ENCODE measurements around the gene HAUS7.

DNA sequence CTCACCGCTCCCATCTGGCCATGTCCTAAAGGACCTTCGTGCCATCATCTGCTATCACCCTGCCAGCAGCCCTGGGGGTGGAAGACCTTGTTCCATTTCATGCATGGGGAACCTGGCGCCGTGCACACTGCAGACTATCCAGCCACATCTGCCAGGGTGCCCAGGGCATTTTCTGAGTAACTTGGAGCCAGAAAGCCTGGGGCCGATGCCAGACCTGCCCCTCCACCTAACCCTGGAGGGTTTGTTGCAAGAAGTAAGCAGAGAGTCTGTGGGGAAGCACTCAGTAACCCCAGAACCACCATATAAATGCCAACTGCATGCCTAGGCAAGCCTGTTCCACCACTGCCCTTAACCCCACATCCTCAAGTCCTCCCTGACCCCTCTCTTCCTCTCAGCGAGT lies 7.3 kb downstream of the HAUS7 start:
- TF ChIP-seq, protein P1, sequence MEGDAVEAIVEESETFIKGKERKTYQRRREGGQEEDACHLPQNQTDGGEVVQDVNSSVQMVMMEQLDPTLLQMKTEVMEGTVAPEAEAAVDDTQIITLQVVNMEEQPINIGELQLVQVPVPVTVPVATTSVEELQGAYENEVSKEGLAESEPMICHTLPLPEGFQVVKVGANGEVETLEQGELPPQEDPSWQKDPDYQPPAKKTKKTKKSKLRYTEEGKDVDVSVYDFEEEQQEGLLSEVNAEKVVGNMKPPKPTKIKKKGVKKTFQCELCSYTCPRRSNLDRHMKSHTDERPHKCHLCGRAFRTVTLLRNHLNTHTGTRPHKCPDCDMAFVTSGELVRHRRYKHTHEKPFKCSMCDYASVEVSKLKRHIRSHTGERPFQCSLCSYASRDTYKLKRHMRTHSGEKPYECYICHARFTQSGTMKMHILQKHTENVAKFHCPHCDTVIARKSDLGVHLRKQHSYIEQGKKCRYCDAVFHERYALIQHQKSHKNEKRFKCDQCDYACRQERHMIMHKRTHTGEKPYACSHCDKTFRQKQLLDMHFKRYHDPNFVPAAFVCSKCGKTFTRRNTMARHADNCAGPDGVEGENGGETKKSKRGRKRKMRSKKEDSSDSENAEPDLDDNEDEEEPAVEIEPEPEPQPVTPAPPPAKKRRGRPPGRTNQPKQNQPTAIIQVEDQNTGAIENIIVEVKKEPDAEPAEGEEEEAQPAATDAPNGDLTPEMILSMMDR (IDR thresholded peaks at IDR 0.05; ENCODE audit: low read depth, low read length, poor library complexity, severe bottlenecking): no peak
- TF ChIP-seq EZH2phosphoT487 (IDR thresholded peaks at IDR 0.05; ENCODE audit: borderline replicate concordance, low read length): no peak
